Measurements from ENCODE around the gene UNC5CL.

UNC5CL gene

GRCh38 chr6:41051873-41052272 lies 12.9 kb upstream of the UNC5CL start:
- TF ChIP-seq TCF12 (IDR thresholded peaks at IDR 0.05; ENCODE audit: low read depth) (no peak), RAD21 (IDR thresholded peaks at IDR 0.05; ENCODE audit: low read depth) (no peak), YY1 (IDR thresholded peaks at IDR 0.05; ENCODE audit: low read depth) (no peak), TEAD4 (IDR thresholded peaks at IDR 0.05) (no peak), REST (IDR thresholded peaks at IDR 0.05; ENCODE audit: low read depth) (no peak)

- TF ChIP-seq RAD21 (IDR thresholded peaks at IDR 0.05; ENCODE audit: low read depth) (no peak), CEBPB (IDR thresholded peaks at IDR 0.05) (no peak), TAF1 (IDR thresholded peaks at IDR 0.05; ENCODE audit: low read depth) (no peak), ZBTB7A (IDR thresholded peaks at IDR 0.05; ENCODE audit: low read depth) (no peak), TCF12 (IDR thresholded peaks at IDR 0.05; ENCODE audit: low read depth) (no peak), MAX (IDR thresholded peaks at IDR 0.05) (no peak), REST (IDR thresholded peaks at IDR 0.05; ENCODE audit: low read depth) (no peak)
These were observed 11.5 kb upstream of the UNC5CL start for GRCh38 chr6:41050536-41050935.

- no peak for TF ChIP-seq CREB1 (IDR thresholded peaks at IDR 0.05; ENCODE audit: low read depth)
These were observed 10.9 kb upstream of the UNC5CL start for GRCh38 chr6:41049955-41050354.

- TF ChIP-seq CEBPB (IDR thresholded peaks at IDR 0.05) (no peak), YY1 (IDR thresholded peaks at IDR 0.05; ENCODE audit: low read depth) (no peak), TAF1 (IDR thresholded peaks at IDR 0.05; ENCODE audit: low read depth) (no peak), USF1 (IDR thresholded peaks at IDR 0.05) (no peak), EP300 (IDR thresholded peaks at IDR 0.05; ENCODE audit: borderline replicate concordance) (no peak), EGR1 (IDR thresholded peaks at IDR 0.05) (no peak), RAD21 (IDR thresholded peaks at IDR 0.05; ENCODE audit: low read depth) (no peak), TCF12 (IDR thresholded peaks at IDR 0.05; ENCODE audit: low read depth) (no peak)
These were observed 10.5 kb upstream of the UNC5CL start for GRCh38 chr6:41049521-41049920.

- TF ChIP-seq USF1 (IDR thresholded peaks at IDR 0.05) (no peak), TEAD4 (IDR thresholded peaks at IDR 0.05) (no peak), CREB1 (IDR thresholded peaks at IDR 0.05; ENCODE audit: low read depth) (no peak), EP300 (IDR thresholded peaks at IDR 0.05; ENCODE audit: borderline replicate concordance) (no peak), CEBPB (IDR thresholded peaks at IDR 0.05) (no peak), FOXM1 (IDR thresholded peaks at IDR 0.05; ENCODE audit: borderline replicate concordance, low read depth) (no peak), NFIC (IDR thresholded peaks at IDR 0.05) (no peak), RAD21 (IDR thresholded peaks at IDR 0.05; ENCODE audit: low read depth) (no peak), YY1 (IDR thresholded peaks at IDR 0.05; ENCODE audit: low read depth) (no peak), ZBTB7A (IDR thresholded peaks at IDR 0.05; ENCODE audit: low read depth) (no peak), TAF1 (IDR thresholded peaks at IDR 0.05; ENCODE audit: low read depth) (no peak), EGR1 (IDR thresholded peaks at IDR 0.05) (no peak), REST (IDR thresholded peaks at IDR 0.05; ENCODE audit: low read depth) (no peak), MAX (IDR thresholded peaks at IDR 0.05) (no peak)
These were observed 9.0 kb upstream of the UNC5CL start for GRCh38 chr6:41047745-41048732.
